Hepatocyte (in vitro differentiated cells): ENCODE data around the gene NEDD8.

ENCODE experiments used
- EZH2 ChIP-seq: fragments of 200-600 bp; sonication (generic); IDR thresholded peaks from 2 replicates; pipeline ENCODE4 v1.6.1; 2016; ENCODE audit warnings: antibody characterized with exemption, mild to moderate bottlenecking, borderline replicate concordance
- EZH2phosphoT487 ChIP-seq: fragments of 200-600 bp; sonication (generic); IDR thresholded peaks from one replicate; pipeline ENCODE4 v1.6.1; 2018; ENCODE audit warnings: antibody characterized with exemption, mild to moderate bottlenecking, low read depth, moderate library complexity; ENCODE audit not compliant: unreplicated experiment, severe bottlenecking
- TF ChIP-seq, protein P1 (sequence below): fragments of 200-600 bp; sonication (generic); IDR thresholded peaks from 2 replicates; pipeline ENCODE4 v1.5.1; 2016; ENCODE audit warnings: antibody characterized with exemption, mild to moderate bottlenecking; ENCODE audit not compliant: poor library complexity

DNA sequence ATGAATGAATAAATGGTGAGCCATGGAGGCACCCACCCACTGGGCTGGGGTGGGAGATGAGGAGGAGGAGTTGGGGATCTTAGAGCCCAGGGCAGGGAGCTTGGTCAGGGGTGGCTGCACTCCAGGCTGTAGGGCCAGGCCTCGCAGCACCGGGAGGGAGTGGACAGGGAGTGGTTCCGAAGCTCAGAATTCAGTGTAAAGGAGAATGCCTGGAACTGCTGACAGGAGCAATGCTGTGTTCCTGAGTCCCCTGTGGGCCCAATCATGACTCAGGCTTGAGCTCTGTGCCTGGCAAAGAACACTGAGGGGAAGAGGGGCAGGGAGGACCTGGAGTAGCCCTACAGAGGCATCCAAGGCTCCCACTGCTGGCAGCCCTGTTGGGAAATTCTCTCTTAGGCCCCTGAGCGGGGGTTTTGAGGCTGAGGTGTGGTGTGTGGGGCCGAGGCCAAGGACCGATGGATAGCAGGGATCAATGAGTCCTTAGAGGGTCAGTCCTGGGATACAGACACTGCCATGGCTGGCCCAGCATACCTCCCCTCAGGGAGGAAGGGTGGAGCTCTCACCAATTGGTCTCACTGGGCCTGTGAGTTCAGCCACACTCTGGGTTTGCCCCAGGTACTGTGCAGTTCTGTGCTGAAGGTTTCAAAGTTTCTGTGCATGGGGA, 48.8 kb upstream of the NEDD8 start:
- TF ChIP-seq, protein P1, sequence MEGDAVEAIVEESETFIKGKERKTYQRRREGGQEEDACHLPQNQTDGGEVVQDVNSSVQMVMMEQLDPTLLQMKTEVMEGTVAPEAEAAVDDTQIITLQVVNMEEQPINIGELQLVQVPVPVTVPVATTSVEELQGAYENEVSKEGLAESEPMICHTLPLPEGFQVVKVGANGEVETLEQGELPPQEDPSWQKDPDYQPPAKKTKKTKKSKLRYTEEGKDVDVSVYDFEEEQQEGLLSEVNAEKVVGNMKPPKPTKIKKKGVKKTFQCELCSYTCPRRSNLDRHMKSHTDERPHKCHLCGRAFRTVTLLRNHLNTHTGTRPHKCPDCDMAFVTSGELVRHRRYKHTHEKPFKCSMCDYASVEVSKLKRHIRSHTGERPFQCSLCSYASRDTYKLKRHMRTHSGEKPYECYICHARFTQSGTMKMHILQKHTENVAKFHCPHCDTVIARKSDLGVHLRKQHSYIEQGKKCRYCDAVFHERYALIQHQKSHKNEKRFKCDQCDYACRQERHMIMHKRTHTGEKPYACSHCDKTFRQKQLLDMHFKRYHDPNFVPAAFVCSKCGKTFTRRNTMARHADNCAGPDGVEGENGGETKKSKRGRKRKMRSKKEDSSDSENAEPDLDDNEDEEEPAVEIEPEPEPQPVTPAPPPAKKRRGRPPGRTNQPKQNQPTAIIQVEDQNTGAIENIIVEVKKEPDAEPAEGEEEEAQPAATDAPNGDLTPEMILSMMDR: no peak
- no peak for TF ChIP-seq EZH2
- no peak for TF ChIP-seq EZH2phosphoT487
